Fibroblast of lung (primary cell): ENCODE data around the gene TCF4. TPM values are rescaled to one million over a fixed set of nuclear protein-coding genes. Genes with fewer than 3 reads are reported as not detected.

ENCODE experiments used
- DNase-seq, 2 donors: peaks; one replicate each; pipeline versions ENCODE4 v3.0.0 to v3.0.0-alpha.2; 2010; ENCODE audit warnings: low read depth in 2 of 2
- H2AFZ ChIP-seq: 2 replicates; pipeline ENCODE4 v1.5.1; 2012; ENCODE audit warnings: low read length, control low read depth, inconsistent platforms
- H3K27ac ChIP-seq: 2 replicates; pipeline ENCODE4 v1.5.1; 2011; ENCODE audit warnings: low read length, control low read depth; ENCODE audit not compliant: insufficient read depth
- H3K27me3 ChIP-seq: 2 replicates; pipeline ENCODE4 v1.5.1; 2011; ENCODE audit warnings: mild to moderate bottlenecking, low read length; ENCODE audit not compliant: control insufficient read depth, insufficient read depth
- H3K36me3 ChIP-seq: 2 replicates; pipeline ENCODE4 v1.5.1; 2011; ENCODE audit warnings: low read length; ENCODE audit not compliant: control insufficient read depth, insufficient read depth
- H3K4me1 ChIP-seq: 2 replicates; pipeline ENCODE4 v1.5.1; 2011; ENCODE audit warnings: low read length; ENCODE audit not compliant: control insufficient read depth, insufficient read depth; ENCODE audit errors: extremely low read depth
- H3K4me2 ChIP-seq: 2 replicates; pipeline ENCODE4 v1.5.1; 2011; ENCODE audit warnings: low read length, control low read depth; ENCODE audit not compliant: insufficient read depth; ENCODE audit errors: extremely low read depth
- H3K4me3 ChIP-seq, 4 experiments: fragments of 200-600 bp in 1 of 4; sonication (generic) in 1 of 4; replicated peaks in 1 of 4; 2 replicates each; pipeline ENCODE4 v1.5.1; 2011 to 2016; ENCODE audit warnings: low read length in 4 of 4, low read depth in 3 of 4, mild to moderate bottlenecking in 3 of 4, control low read depth in 2 of 4, inconsistent platforms in 1 of 4, mixed read lengths in 1 of 4; ENCODE audit not compliant: insufficient read depth in 1 of 4; ENCODE audit errors: control extremely low read depth in 1 of 4
- H3K79me2 ChIP-seq: 2 replicates; pipeline ENCODE4 v1.5.1; 2012; ENCODE audit warnings: mild to moderate bottlenecking, low read length, inconsistent platforms; ENCODE audit not compliant: control insufficient read depth, insufficient read depth
- H3K9ac ChIP-seq: 2 replicates; pipeline ENCODE4 v1.5.1; 2011; ENCODE audit warnings: mild to moderate bottlenecking, low read length, control low read depth; ENCODE audit not compliant: insufficient read depth
- H3K9me3 ChIP-seq: 2 replicates; pipeline ENCODE4 v1.5.1; 2012; ENCODE audit warnings: low read depth, low read length; ENCODE audit not compliant: control insufficient read depth, insufficient read depth
- H4K20me1 ChIP-seq: 2 replicates; pipeline ENCODE4 v1.5.1; 2011; ENCODE audit warnings: low read length; ENCODE audit not compliant: control insufficient read depth, insufficient read depth; ENCODE audit errors: extremely low read depth
- EZH2 ChIP-seq: IDR thresholded peaks from 2 replicates; pipeline ENCODE4 v1.5.1; 2012; ENCODE audit warnings: low read length, control low read depth, mild to moderate bottlenecking; ENCODE audit errors: missing control alignments
- polyA plus RNA-seq, 2 donors: library from polyadenylated mRNA; depleted of rRNA in 1 of 2; stranded (reverse) in 1 of 2; unstranded in 1 of 2; fragments of >200 nt; gene quantifications; 2 replicates each; pipeline ENCODE4 v1.2.1, GENCODE V29; 2011 to 2012; ENCODE audit warnings: missing spikeins in 1 of 2
- total RNA-seq: library from RNA; depleted of rRNA; stranded (reverse); fragments of >200 nt; gene quantifications from 2 replicates; pipeline ENCODE4 v1.2.1, GENCODE V29; 2014
- TF ChIP-seq, protein P1 (sequence below), 2 donors: IDR thresholded peaks in 1 of 2; conservative IDR thresholded peaks in 1 of 2; 1 replicate in 1 of 2; 2 replicates in 1 of 2; pipeline ENCODE4 v1.5.1; 2011 to 2012; ENCODE audit warnings: low read length in 2 of 2, control low read depth in 1 of 2, inconsistent platforms in 1 of 2, low read depth in 1 of 2, mild to moderate bottlenecking in 1 of 2

The TCF4 gene
- total and polyA plus RNA-seq, 2 donors (not counting 1 experiment from before 2014, with no cell fraction given): 48.9 to 57.6 TPM

DNA sequence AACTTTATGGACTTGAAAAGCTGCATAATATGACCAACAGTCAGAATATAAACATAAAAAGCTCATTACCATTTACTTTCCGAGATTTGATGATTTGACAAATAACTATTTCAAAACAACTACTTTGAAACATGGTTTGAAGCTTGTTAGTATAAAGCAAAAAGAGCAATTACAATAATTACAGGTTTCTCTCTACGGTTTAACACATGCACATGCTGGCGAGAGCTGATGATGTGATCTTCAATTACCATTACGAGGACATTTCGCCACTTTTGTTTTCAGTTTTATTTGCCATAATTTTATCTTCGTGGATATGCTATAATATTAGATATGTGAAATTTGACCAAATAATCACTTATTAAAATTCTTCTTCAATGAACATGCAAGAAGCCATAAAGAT is 270.1 kb downstream of the TCF4 start:
- Histone ChIP-seq H3K4me3 (peak overlapping the region; percentile 35 to 67 (median 38)), H3K79me2 (peaks cover 34% of the 10 kb centered on the region), H3K27ac (peak overlapping the region; percentile 40), H3K4me2 (peak overlapping the region; percentile 99), H3K9me3 (no peaks in the 10 kb centered on the region), H3K4me1 (peaks cover 3% of the 10 kb centered on the region), H4K20me1 (no peaks in the 10 kb centered on the region), H3K36me3 (no peaks in the 10 kb centered on the region), H2AFZ (no peak overlapping the region), H3K9ac (peak overlapping the region; percentile 17), H3K27me3 (no peaks in the 10 kb centered on the region)
- peak in 1 of 2 donors; percentile 19 for DNase-seq
- TF ChIP-seq, protein P1, sequence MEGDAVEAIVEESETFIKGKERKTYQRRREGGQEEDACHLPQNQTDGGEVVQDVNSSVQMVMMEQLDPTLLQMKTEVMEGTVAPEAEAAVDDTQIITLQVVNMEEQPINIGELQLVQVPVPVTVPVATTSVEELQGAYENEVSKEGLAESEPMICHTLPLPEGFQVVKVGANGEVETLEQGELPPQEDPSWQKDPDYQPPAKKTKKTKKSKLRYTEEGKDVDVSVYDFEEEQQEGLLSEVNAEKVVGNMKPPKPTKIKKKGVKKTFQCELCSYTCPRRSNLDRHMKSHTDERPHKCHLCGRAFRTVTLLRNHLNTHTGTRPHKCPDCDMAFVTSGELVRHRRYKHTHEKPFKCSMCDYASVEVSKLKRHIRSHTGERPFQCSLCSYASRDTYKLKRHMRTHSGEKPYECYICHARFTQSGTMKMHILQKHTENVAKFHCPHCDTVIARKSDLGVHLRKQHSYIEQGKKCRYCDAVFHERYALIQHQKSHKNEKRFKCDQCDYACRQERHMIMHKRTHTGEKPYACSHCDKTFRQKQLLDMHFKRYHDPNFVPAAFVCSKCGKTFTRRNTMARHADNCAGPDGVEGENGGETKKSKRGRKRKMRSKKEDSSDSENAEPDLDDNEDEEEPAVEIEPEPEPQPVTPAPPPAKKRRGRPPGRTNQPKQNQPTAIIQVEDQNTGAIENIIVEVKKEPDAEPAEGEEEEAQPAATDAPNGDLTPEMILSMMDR (conservative IDR thresholded peaks at IDR 0.05 in 1 of 2, IDR thresholded peaks at IDR 0.05 in 1 of 2; ENCODE audit: low read depth in 1 of 2, low read length in 2 of 2): no peak
- TF ChIP-seq EZH2: no peak

DNA sequence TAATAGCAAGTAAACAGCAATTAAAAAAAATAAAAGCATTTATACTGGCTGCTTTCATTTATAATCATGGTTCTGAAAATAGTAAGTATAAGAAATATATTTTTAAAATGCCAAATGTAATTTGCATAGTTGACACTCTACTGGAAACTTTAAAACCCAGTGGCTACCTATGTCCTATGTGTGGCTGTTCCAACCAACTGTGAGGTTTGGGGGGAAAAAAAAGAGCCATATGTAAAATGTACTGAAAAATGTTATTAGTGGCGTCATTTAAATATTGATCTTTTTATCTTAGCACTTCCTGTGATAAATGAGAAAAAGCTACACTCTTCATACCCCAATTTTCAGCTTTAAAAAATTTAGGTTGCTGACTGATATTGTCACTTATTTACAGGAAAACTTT is 270.7 kb downstream of the TCF4 start:
- Histone ChIP-seq H3K36me3 (no peaks in the 10 kb centered on the region), H3K4me3 (peak overlapping the region in 1 of 4 experiments; percentile 35), H3K4me2 (peak overlapping the region; percentile 99), H2AFZ (no peak overlapping the region), H3K9me3 (no peaks in the 10 kb centered on the region), H4K20me1 (no peaks in the 10 kb centered on the region), H3K4me1 (peaks cover 3% of the 10 kb centered on the region), H3K9ac (no peak overlapping the region), H3K79me2 (peaks cover 34% of the 10 kb centered on the region), H3K27me3 (no peaks in the 10 kb centered on the region), H3K27ac (no peak overlapping the region)
- DNase-seq: no peak
- TF ChIP-seq, protein P1 (conservative IDR thresholded peaks at IDR 0.05 in 1 of 2, IDR thresholded peaks at IDR 0.05 in 1 of 2; ENCODE audit: low read depth in 1 of 2, low read length in 2 of 2): no peak
- TF ChIP-seq EZH2: no peak

DNA sequence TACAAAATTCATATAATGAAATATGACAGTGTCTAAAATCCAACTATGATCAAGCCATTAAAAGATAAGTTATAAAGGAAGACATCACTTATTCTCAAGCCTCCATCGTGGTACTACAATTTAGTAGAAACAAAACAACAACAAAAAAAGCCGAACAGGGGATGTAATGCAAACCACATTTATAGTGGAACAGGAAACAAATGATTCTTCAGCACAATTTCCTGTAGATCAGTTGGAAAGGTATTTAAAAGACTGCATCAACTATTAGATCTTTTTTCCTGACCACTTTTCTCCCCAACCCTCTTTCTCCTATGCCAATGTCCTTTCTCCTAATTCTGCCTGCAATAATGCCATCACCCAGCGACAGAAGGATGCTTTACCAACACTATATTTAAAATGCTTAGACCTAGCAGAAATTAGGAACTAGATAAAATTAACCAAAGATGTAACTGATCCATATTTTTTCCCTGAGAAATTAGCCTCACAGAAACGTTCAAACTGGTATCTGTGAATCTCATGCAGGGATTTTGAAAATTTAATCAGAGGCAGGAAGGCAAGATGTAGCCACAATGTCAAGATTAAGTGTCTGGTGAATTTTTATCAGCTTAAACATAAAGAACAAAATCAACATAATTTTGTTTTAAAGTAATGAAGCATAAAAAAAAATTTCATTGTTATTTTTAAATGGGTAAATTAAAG is 271.4 kb downstream of the TCF4 start:
- Histone ChIP-seq H2AFZ (no peak overlapping the region), H3K27me3 (no peaks in the 10 kb centered on the region), H3K27ac (no peak overlapping the region), H4K20me1 (no peaks in the 10 kb centered on the region), H3K79me2 (peaks cover 34% of the 10 kb centered on the region), H3K36me3 (no peaks in the 10 kb centered on the region), H3K9me3 (no peaks in the 10 kb centered on the region), H3K4me2 (peak overlapping the region; percentile 56), H3K4me1 (peaks cover 3% of the 10 kb centered on the region), H3K9ac (no peak overlapping the region), H3K4me3 (peak overlapping the region in 1 of 4 experiments; percentile 2)
- TF ChIP-seq, protein P1 (conservative IDR thresholded peaks at IDR 0.05 in 1 of 2, IDR thresholded peaks at IDR 0.05 in 1 of 2; ENCODE audit: low read depth in 1 of 2, low read length in 2 of 2): no peak
- TF ChIP-seq EZH2: no peak
- no peak for DNase-seq
